Glutamatergic neuron (in vitro differentiated cells): Measurements from ENCODE around the gene ODR4. TPM values are rescaled to one million over a fixed set of nuclear protein-coding genes. Genes with fewer than 3 reads are reported as not detected.
"Not testable (repeated sequence)": the region's sequence is repeated elsewhere in the genome, so short reads cannot be mapped to it uniquely, and the experiment has no call there.

Experiments
- DNase-seq: peaks from one replicate; pipeline ENCODE4 v3.0.0; 2022
- H3K27ac Mint-ChIP-seq: one replicate; pipeline ENCODE4 v1.8.0; 2020; ENCODE audit warnings: mild to moderate bottlenecking, mixed read lengths, inconsistent platforms; ENCODE audit not compliant: unreplicated experiment
- H3K27me3 Mint-ChIP-seq: one replicate; pipeline ENCODE4 v1.8.0; 2020; ENCODE audit warnings: mild to moderate bottlenecking, moderate library complexity, mixed read lengths, inconsistent platforms; ENCODE audit not compliant: unreplicated experiment
- H3K36me3 Mint-ChIP-seq: one replicate; pipeline ENCODE4 v1.8.0; 2020; ENCODE audit warnings: mild to moderate bottlenecking, mixed read lengths, inconsistent platforms; ENCODE audit not compliant: unreplicated experiment
- H3K4me1 Mint-ChIP-seq: one replicate; pipeline ENCODE4 v1.8.0; 2020; ENCODE audit warnings: mild to moderate bottlenecking, low read depth, mixed read lengths, inconsistent platforms; ENCODE audit not compliant: unreplicated experiment
- H3K4me3 Mint-ChIP-seq: one replicate; pipeline ENCODE4 v1.8.0; 2020; ENCODE audit warnings: mild to moderate bottlenecking, mixed read lengths, inconsistent platforms; ENCODE audit not compliant: unreplicated experiment
- H3K9me3 Mint-ChIP-seq: one replicate; pipeline ENCODE4 v1.8.0; 2020; ENCODE audit warnings: mild to moderate bottlenecking, moderate library complexity, mixed read lengths, inconsistent platforms; ENCODE audit not compliant: unreplicated experiment
- CTCF ChIP-seq: fragments of 200-600 bp; sonication (generic); IDR thresholded peaks from one replicate; pipeline ENCODE4 v1.5.0; 2021; ENCODE audit not compliant: partially characterized antibody, unreplicated experiment
- total RNA-seq: library from RNA; stranded (reverse); fragmentation: NEBNext Ultra II Directional; extraction: Animal tissue kit (Norgen Biotek cat#: 25700); gene quantifications from one replicate; pipeline ENCODE4 v1.2.1, GENCODE V29; 2021; ENCODE audit not compliant: unreplicated experiment

ODR4 gene
- total RNA-seq, 1 donor from 2014 or later: 20.6 TPM

- H3K27me3 Mint-ChIP-seq: no peaks in the 10 kb centered on the region
- no peaks in the 10 kb centered on the region for H3K9me3 Mint-ChIP-seq
- H3K27ac Mint-ChIP-seq: no peak overlapping the region
- no peak for TF ChIP-seq CTCF
- no peak overlapping the region for H3K4me3 Mint-ChIP-seq
- H3K36me3 Mint-ChIP-seq: no peaks in the 10 kb centered on the region
- no peaks in the 10 kb centered on the region for H3K4me1 Mint-ChIP-seq
- DNase-seq: no peak
These were observed 88.3 kb downstream of the ODR4 start for GRCh38 chr1:186463926-186464325.

GRCh38 chr1:186465491-186465890 is 89.9 kb downstream of the ODR4 start:
- H3K4me3 Mint-ChIP-seq, H3K9me3 Mint-ChIP-seq, DNase-seq, H3K36me3 Mint-ChIP-seq, H3K4me1 Mint-ChIP-seq, H3K27me3 Mint-ChIP-seq, H3K27ac Mint-ChIP-seq: not testable (repeated sequence)

GRCh38 chr1:186465946-186466345 is 90.3 kb downstream of the ODR4 start:
- no peaks in the 10 kb centered on the region for H3K4me1 Mint-ChIP-seq
- DNase-seq: no peak
- H3K27me3 Mint-ChIP-seq: no peaks in the 10 kb centered on the region

More at GRCh38 chr1:186465946-186466345, 90.3 kb downstream of the ODR4 start:
- Mint-ChIP-seq H3K27ac (no peak overlapping the region), H3K36me3 (no peaks in the 10 kb centered on the region), H3K4me3 (no peak overlapping the region), H3K9me3 (no peaks in the 10 kb centered on the region)
- TF ChIP-seq CTCF: no peak

Other genes starting within 250 kb of the ODR4 start
- not detected for gene PRG4, start 79.6 kb upstream of the ODR4 start, total RNA-seq
- gene TPR, start 585 bp upstream of the ODR4 start, total RNA-seq: 112 TPM
- not detected for gene PDC, start 85.3 kb downstream of the ODR4 start, total RNA-seq